Measurements from ENCODE around the gene RAB27A. TPM values are rescaled to one million over a fixed set of nuclear protein-coding genes. Genes with fewer than 3 reads are reported as not detected.

RAB27A gene
- total RNA-seq, 1 experiment from 2014 or later: 4.7 TPM

- POLR2A ChIA-PET: no interaction called here
- Mint-ChIP-seq H3K27me3 (ENCODE audit: low read depth) (no peaks in the 10 kb centered on the region), H3K27ac (no peak overlapping the region), H3K9me3 (no peaks in the 10 kb centered on the region), H3K4me3 (no peak overlapping the region), H3K4me1 (peaks cover 4% of the 10 kb centered on the region; the same call in 1 of the 2 replicates), H3K36me3 (no peaks in the 10 kb centered on the region)
- DNase-seq (ENCODE audit: low spot score) (no peak), ATAC-seq (no peak)
- CTCF ChIA-PET: no interaction called here
- TF ChIP-seq FOXK1 (CRISPR knock-in tag; IDR thresholded peaks at IDR 0.05) (no peak), HMGXB4 (CRISPR knock-in tag; IDR thresholded peaks at IDR 0.05) (no peak), CBFB (CRISPR knock-in tag; IDR thresholded peaks at IDR 0.05; ENCODE audit: low read depth) (no peak), E2F1 (CRISPR knock-in tag; IDR thresholded peaks at IDR 0.05) (no peak), ATF2 (CRISPR knock-in tag; IDR thresholded peaks at IDR 0.05; ENCODE audit: borderline replicate concordance, low read depth) (no peak), ZNF317 (CRISPR knock-in tag; IDR thresholded peaks at IDR 0.05; ENCODE audit: borderline replicate concordance, low read depth) (no peak)
Observed at GRCh38 chr15:55239440-55240124, 50.0 kb downstream of the RAB27A start.

GRCh38 chr15:55238877-55239276, 50.7 kb downstream of the RAB27A start:
- no peaks in the 10 kb centered on the region for H3K9me3 Mint-ChIP-seq
- H3K27ac Mint-ChIP-seq: no peak overlapping the region
- TF ChIP-seq ZNF512 (CRISPR knock-in tag; IDR thresholded peaks at IDR 0.05; ENCODE audit: borderline replicate concordance) (no peak), ZNF317 (CRISPR knock-in tag; IDR thresholded peaks at IDR 0.05; ENCODE audit: borderline replicate concordance, low read depth) (no peak), SOX15 (CRISPR knock-in tag; IDR thresholded peaks at IDR 0.05) (no peak), PRDM15 (CRISPR knock-in tag; IDR thresholded peaks at IDR 0.05) (no peak), PREB (CRISPR knock-in tag; IDR thresholded peaks at IDR 0.05; ENCODE audit: borderline replicate concordance) (no peak), ZNF416 (CRISPR knock-in tag; IDR thresholded peaks at IDR 0.05) (no peak), NFATC4 (CRISPR knock-in tag; IDR thresholded peaks at IDR 0.05) (no peak), ERG (CRISPR knock-in tag; IDR thresholded peaks at IDR 0.05) (no peak), CTCF (IDR thresholded peaks at IDR 0.05) (no peak), E2F5 (CRISPR knock-in tag; IDR thresholded peaks at IDR 0.05) (no peak)
- H3K4me3 Mint-ChIP-seq: no peak overlapping the region
- POLR2A ChIA-PET: no interaction called here
- ATAC-seq (no peak), DNase-seq (ENCODE audit: low spot score) (no peak)
- CTCF ChIA-PET: no interaction called here
- H3K36me3 Mint-ChIP-seq: no peaks in the 10 kb centered on the region
- no peaks in the 10 kb centered on the region for H3K27me3 Mint-ChIP-seq (ENCODE audit: low read depth)
- H3K4me1 Mint-ChIP-seq: peaks cover 4% of the 10 kb centered on the region; the same call in 1 of the 2 replicates
